HG02884 (cell line): Measurements from ENCODE around the gene SMR3A.

Experiments used
- ATAC-seq: cut with Tn5 transposase; IDR thresholded peaks from one replicate; pipeline ENCODE4 v1.9.1; 2021; ENCODE audit warnings: mild to moderate bottlenecking, moderate library complexity; ENCODE audit not compliant: unreplicated experiment

Gene SMR3A

DNA sequence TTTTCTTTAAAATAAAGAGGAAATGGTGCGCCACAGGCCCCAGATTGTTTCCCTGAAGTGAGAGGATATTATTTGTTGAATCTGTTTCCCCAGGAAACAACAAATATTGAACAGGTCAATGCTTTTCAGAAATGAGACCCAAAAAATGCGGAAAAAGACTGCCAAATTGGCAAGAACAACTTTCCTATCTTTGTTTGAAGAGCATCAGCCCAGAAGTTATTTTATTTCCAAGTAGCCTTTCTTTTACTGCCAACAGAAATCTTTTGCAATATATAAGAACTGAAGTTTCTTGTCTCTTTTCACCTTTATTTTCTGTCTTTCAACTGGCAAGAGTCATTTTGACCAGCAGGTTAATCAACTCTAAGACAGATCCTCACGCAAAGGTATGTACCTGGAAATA is at the start of gene SMR3A:
Gene SMR3A, plus strand, starts transcription at position 301 of the 400 bp plus-strand sequence. CDS start 1,356 bp downstream, outside the sequence.
- no peak for ATAC-seq

- no peak for ATAC-seq
Measured at GRCh38 chr4:70313736-70314135, 46.8 kb upstream of the SMR3A start.

GRCh38 chr4:70315928-70316327 is 44.6 kb upstream of the SMR3A start:
- ATAC-seq: peak; percentile 55

GRCh38 chr4:70326052-70326451 is 34.5 kb upstream of the SMR3A start:
- ATAC-seq: no peak

- ATAC-seq: no peak
Measured at GRCh38 chr4:70334681-70335080, 25.9 kb upstream of the SMR3A start, which contains the start of gene CABS1. CABS1 (plus strand) TSS chr4:70334981; CDS start chr4:70335040, 59 bp downstream.

- ATAC-seq: no peak
Measured at GRCh38 chr4:70336043-70336442, 24.5 kb upstream of the SMR3A start.

GRCh38 chr4:70337886-70338420 is 22.6 kb upstream of the SMR3A start:
- ATAC-seq: no peak

DNA sequence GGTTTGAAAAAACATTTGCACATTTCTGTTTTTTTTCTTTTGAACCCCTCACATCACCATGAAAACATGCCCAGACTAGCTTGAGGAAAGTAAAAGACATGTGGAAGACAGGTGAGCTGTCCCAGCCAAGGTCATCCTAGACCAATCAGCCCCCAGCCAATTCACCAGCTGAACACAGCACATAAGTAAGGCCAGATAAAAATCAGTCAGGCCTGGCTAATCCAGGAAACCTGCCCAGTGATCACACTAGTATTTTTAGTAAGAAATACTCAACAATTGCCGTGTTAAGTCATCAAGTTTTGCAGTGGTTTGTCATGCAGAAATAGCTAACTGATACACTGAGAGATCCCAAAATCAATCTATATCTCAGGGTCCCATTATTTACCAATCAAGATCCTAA is 4.4 kb upstream of the SMR3A start:
- no peak for ATAC-seq

GRCh38 chr4:70359115-70359661 is 1.4 kb upstream of the SMR3A start:
- ATAC-seq: no peak

DNA sequence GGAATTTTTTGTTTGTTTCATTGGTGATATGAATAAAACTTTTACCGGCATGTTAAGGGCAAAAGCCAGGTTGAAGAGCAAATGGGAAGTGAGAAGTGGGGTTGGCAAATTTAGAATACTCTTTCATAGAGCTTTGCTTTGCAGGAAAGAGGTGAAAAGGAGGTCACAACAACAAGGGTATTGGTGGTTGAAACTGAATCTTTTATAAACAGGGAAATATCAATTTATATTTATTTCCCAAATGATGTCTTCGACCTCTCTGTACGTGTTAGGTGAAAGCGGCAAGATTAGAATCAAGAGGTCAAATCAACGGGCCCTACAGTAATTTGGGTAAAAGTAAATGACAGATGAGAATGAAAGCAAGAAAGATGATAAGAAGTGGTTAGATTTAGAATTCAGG is 3.4 kb downstream of the SMR3A start:
- no peak for ATAC-seq

DNA sequence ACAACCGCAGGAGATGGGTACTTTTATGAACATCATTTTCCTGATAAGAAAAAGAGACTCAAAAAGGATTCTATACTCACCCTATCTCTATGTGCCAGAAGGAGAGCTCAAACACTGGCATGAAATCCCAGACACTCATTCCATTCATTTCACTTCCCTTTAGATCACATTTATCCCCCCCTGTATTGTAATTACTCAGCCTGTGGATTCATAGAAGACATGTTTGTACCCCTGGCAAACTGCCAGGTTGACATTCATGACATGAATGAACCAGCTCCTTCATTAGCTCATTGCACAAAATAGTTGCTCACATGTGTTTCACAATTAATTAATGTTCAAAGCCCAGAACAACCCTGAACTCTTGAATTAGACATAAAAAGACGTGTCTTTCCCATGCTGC is 4.9 kb downstream of the SMR3A start:
- ATAC-seq: peak; percentile 42

DNA sequence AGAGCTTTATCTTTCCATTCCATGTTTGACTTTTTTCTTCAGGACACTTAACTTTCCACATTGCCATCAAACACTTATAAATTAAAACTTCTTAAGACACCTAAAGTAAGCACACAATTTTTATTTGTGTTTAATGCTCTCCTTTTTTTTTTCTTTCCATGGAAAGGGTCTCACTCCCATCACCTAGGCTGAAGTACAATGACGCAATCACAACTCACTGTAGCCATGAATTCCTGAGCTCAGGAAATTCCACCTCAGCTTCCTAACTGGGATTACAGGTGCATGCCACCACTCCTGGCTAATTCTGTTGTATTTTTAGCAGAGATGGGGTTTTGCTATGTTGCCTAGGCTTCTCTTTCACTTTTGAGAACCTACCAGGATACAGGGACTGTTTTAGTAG is 7.3 kb downstream of the SMR3A start:
- no peak for ATAC-seq

- no peak for ATAC-seq
Measured at GRCh38 chr4:70371987-70372386, 11.4 kb downstream of the SMR3A start.

- ATAC-seq: no peak
Measured at GRCh38 chr4:70372760-70373159, 12.2 kb downstream of the SMR3A start.

DNA sequence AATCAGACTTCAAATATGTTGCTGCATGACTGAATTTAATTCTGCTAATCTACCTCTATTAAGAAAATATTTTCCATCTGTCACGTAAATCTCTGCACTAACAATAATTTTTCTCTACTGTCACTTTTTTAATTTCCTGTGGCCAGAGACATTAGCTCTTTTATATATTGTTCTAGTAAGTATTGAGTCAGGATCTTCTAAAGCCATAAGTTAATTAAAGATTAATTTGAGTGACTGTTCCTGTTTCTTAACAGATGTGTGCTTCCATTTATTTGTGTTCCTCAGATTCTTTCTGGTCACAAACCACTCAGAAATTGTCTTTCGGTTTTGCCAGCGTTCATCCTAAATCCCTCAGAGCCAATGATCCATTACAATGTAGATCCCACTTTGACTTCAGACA is 20.0 kb downstream of the SMR3A start:
- ATAC-seq: no peak

DNA sequence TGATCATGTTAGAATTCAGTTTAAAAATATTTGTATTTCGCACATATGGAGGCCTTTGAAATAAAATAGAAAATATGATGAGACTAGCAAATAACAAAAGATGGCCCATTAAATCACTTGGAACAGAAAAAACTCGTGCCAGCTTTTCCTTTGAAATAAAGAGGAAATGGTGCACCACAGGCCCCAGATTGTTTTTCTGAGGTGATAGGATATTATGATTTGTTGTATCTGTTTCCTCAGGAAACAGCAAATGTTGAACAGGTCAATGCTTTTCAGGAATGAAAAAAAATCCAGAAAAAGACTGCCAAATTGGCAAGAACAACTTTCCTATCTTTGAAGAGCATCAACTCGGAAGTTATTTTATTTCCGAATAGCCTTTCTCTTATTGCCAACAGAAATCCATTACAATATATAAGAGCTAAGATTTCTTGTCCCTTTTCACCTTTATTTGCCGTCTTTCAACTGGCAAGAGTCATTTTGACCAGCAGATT is 22.2 kb downstream of the SMR3A start, which contains the start of gene SMR3B:
Gene SMR3B, plus strand, starts transcription at position 441 of the 491 bp plus-strand sequence. CDS start 1,380 bp downstream, outside the sequence.
- no peak for ATAC-seq

DNA sequence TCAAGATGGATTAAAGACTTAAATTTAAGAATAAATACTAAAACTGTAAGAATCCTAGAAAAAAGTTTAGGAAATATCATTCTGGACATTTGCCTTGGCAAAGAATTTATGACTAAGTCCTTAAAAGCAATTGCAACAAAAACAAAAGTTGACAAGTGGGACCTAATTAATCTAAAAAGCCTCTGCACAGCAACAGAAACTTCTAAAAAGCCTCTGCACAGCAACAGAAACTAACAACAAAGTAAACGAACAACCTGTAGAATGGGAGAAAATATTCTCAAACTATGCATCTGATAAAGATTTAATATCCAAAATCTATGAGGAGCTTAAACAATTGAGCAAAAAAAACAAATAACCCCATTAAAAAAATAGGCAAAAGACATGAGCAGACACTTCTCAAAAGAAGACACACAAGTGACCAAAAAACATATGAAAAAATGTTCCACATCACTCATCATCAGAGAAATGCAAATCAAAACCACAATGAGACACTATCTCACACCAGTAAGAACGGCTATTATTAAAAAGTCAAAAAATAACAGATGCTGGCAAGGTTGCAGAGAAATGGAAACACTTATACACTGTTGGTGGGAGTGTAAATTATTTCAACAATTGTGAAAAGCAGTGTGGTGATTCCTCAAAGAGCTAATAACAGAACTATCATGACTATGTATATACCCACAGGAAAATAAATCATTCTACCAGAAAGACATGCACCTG is 31.7 kb downstream of the SMR3A start:
- peak; percentile 70 for ATAC-seq

DNA sequence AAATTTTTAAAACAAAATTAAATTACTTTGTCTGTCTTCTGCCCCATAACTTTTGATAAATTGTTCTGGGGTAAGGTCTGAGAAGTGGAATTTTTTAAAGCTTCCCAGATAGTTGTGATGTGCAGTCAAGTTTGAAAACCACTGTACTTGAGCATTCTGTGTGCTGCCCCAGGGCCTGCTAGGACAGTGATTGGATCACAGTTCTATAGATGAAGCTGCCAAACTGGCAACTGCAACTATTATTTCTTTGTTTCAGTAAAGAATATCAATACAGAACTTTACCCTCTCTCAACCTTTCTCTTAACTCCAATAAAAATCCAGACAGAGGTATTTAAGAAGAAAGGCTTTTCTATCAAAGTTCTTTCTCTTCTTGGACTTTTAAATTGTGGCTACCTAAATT is 37.0 kb downstream of the SMR3A start, which contains the start of gene OPRPN:
Gene OPRPN, plus strand, starts transcription at position 361 of the 400 bp plus-strand sequence. CDS start 1,346 bp downstream, outside the sequence.
- ATAC-seq: no peak

- ATAC-seq: no peak
Measured at GRCh38 chr4:70399319-70399718, 38.8 kb downstream of the SMR3A start.

GRCh38 chr4:70402762-70403161 is 42.2 kb downstream of the SMR3A start:
- ATAC-seq: peak; percentile 73

GRCh38 chr4:70405765-70406164 is 45.2 kb downstream of the SMR3A start:
- ATAC-seq: no peak
